K562 (cell line): ENCODE results near the gene BCL2L15. TPM values are rescaled to one million over a fixed set of nuclear protein-coding genes. Genes with fewer than 3 reads are reported as not detected.

Experiments used
- ATAC-seq: fragments of 200-7000 bp; cut with Tn5 transposase; 3 replicates; pipeline ENCODE4 v1.9.1; 2020; ENCODE audit warnings: moderate library complexity
- BruUV-seq: library from RNA; stranded (reverse); fragments of 400-500 nt; replicated peaks from 2 replicates; lab custom pipeline; 2021; lab: Mats Ljungman, UMichigan
- CTCF ChIA-PET: fragments of 300-600 bp; formaldehyde crosslinking; extraction: SDS; loops from one replicate; lab custom pipeline; 2021; ENCODE audit warnings: low intra/inter-chr PET ratio; lab: Yijun Ruan, JAX
- POLR2A ChIA-PET: fragments of 300-600, 350-650 bp; sonication (Branson Sonifier 250); formaldehyde crosslinking; extraction: SDS; loops from one replicate; lab custom pipeline; 2021; ENCODE audit warnings: antibody characterized with exemption, inconsistent platforms; lab: Yijun Ruan, JAX
- DNase-seq, 4 experiments: peaks; one replicate each; pipeline versions ENCODE4 v3.0.0 to v3.0.0-alpha.2; 2011 to 2018; ENCODE audit warnings: low spot score in 3 of 4, mixed read lengths in 3 of 4; ENCODE audit errors: extremely low read depth in 1 of 4
- FAIRE-seq: peaks from 2 replicates; lab custom pipeline; 2011; peaks lifted over from hg19 to GRCh38; lab: Jason Lieb, UNC
- H2AFZ ChIP-seq: 2 replicates; pipeline ENCODE4 v1.6.0; 2011; ENCODE audit warnings: low read depth, low read length, control low read depth, inconsistent platforms
- H3K27ac ChIP-seq: fragments of 200-600 bp; 3 replicates; pipeline ENCODE4 v1.8.0; 2011; ENCODE audit warnings: low read depth, mild to moderate bottlenecking, control low read depth, inconsistent platforms, low read length, moderate library complexity, mixed read lengths; ENCODE audit errors: extremely low read depth
- H3K27me3 ChIP-seq, 2 experiments: fragments of 300-600 bp in 1 of 2; 2 replicates in 1 of 2; 3 replicates in 1 of 2; pipeline versions ENCODE4 v1.6.0 to v1.8.0; 2011; ENCODE audit warnings: inconsistent platforms in 2 of 2, low read length in 2 of 2, mild to moderate bottlenecking in 1 of 2, mixed read lengths in 1 of 2, moderate library complexity in 1 of 2; ENCODE audit not compliant: control insufficient read depth in 2 of 2, insufficient read depth in 2 of 2
- H3K36me3 ChIP-seq: fragments of 300-600 bp; 3 replicates; pipeline ENCODE4 v1.8.0; 2011; ENCODE audit warnings: mild to moderate bottlenecking, low read length, inconsistent platforms; ENCODE audit not compliant: control insufficient read depth, insufficient read depth
- H3K4me1 ChIP-seq, 2 experiments: fragments of 200-600 bp in 1 of 2; replicated peaks in 1 of 2; 2 replicates in 1 of 2; 3 replicates in 1 of 2; pipeline versions ENCODE4 v1.5.1 to v1.8.0; 2011; ENCODE audit warnings: inconsistent platforms in 2 of 2, low read length in 2 of 2, mild to moderate bottlenecking in 1 of 2, mixed read lengths in 1 of 2, moderate library complexity in 1 of 2; ENCODE audit not compliant: control insufficient read depth in 2 of 2, insufficient read depth in 2 of 2
- H3K4me2 ChIP-seq: 2 replicates; pipeline ENCODE4 v1.6.1; 2011; ENCODE audit warnings: low read length, control low read depth, inconsistent platforms, mixed read lengths; ENCODE audit not compliant: insufficient read depth
- H3K4me3 ChIP-seq: fragments of 200-600 bp; sonication (generic), shearing (Covaris generic); 2 replicates; pipeline ENCODE4 v1.5.1; 2016; ENCODE audit warnings: control low read depth, inconsistent platforms
- H3K79me2 ChIP-seq: fragments of 200-600 bp; 3 replicates; pipeline ENCODE4 v1.8.0; 2011; ENCODE audit warnings: low read length, inconsistent platforms; ENCODE audit not compliant: control insufficient read depth, insufficient read depth
- H3K9ac ChIP-seq, 2 experiments: 2 replicates each; pipeline versions ENCODE4 v1.6.0 to v1.6.1; 2011; ENCODE audit warnings: low read depth in 2 of 2, low read length in 2 of 2, control low read depth in 1 of 2, inconsistent platforms in 1 of 2, mild to moderate bottlenecking in 1 of 2, mixed read lengths in 1 of 2; ENCODE audit not compliant: insufficient read depth in 1 of 2
- H3K9me1 ChIP-seq: one replicate; pipeline ENCODE4 v1.6.0; 2011; ENCODE audit warnings: inconsistent platforms, mild to moderate bottlenecking, low read length, moderate library complexity; ENCODE audit not compliant: control insufficient read depth, insufficient read depth
- H3K9me3 ChIP-seq: replicated peaks from 2 replicates; pipeline ENCODE4 v1.5.1; 2011; ENCODE audit warnings: low read depth, low read length, inconsistent platforms; ENCODE audit not compliant: control insufficient read depth, insufficient read depth
- H4K20me1 ChIP-seq: replicated peaks from 2 replicates; pipeline ENCODE4 v1.6.1; 2011; ENCODE audit warnings: low read length, inconsistent platforms, mixed read lengths; ENCODE audit not compliant: control insufficient read depth, insufficient read depth
- CEBPB ChIP-seq: fragments of 450-650 bp; IDR thresholded peaks from 2 replicates; pipeline ENCODE4 v1.6.1; 2016; ENCODE audit warnings: missing genetic modification characterization, missing compliant biosample characterization
- CREB5 ChIP-seq: fragments of 250-450 bp; sonication (Bioruptor Pico); IDR thresholded peaks from 2 replicates; pipeline ENCODE4 v1.5.0; 2020; ENCODE audit warnings: mild to moderate bottlenecking
- E2F4 ChIP-seq: sonication (generic); formaldehyde crosslinking; IDR thresholded peaks from 2 replicates; pipeline ENCODE4 v1.8.0; 2022; ENCODE audit warnings: mild to moderate bottlenecking, low read depth, missing genetic modification reagents
- KDM5B ChIP-seq: fragments of 200-600 bp; sonication (generic); IDR thresholded peaks from 2 replicates; pipeline ENCODE4 v1.6.1; 2012; ENCODE audit warnings: low read depth, mild to moderate bottlenecking, moderate library complexity, low read length, control low read depth, inconsistent platforms; ENCODE audit not compliant: insufficient replicate concordance
- LEF1 ChIP-seq: fragments of 450-650 bp; IDR thresholded peaks from 2 replicates; pipeline ENCODE4 v1.6.1; 2016; ENCODE audit warnings: mild to moderate bottlenecking
- MAZ ChIP-seq, 2 experiments: fragments of 450-650 bp in 1 of 2; sonication (generic) in 1 of 2; formaldehyde crosslinking; IDR thresholded peaks in 1 of 2; conservative IDR thresholded peaks in 1 of 2; 2 replicates each; pipeline versions ENCODE4 v1.4.0 to v1.5.0; 2020; ENCODE audit warnings: mild to moderate bottlenecking in 1 of 2, missing genetic modification reagents in 1 of 2
- SMARCA4 ChIP-seq: fragments of 450-650 bp; IDR thresholded peaks from 2 replicates; pipeline ENCODE4 v1.6.1; 2016
- SP1 ChIP-seq: sonication (generic); formaldehyde crosslinking; IDR thresholded peaks from 2 replicates; pipeline ENCODE4 v1.8.1; 2022; ENCODE audit warnings: mild to moderate bottlenecking, missing genetic modification reagents
- TSHZ1 ChIP-seq: fragments of 250-450 bp; sonication (Bioruptor Pico); IDR thresholded peaks from 2 replicates; pipeline ENCODE4 v1.4.0; 2020; ENCODE audit warnings: mild to moderate bottlenecking, moderate library complexity
- ZBTB11 ChIP-seq, 3 experiments: fragments of 200-800 bp in 1 of 3; fragments of 250-450 bp in 1 of 3; fragments of 450-650 bp in 1 of 3; sonication (Bioruptor Pico) in 1 of 3; sonication (Bioruptor generic) in 1 of 3; formaldehyde crosslinking in 1 of 3; IDR thresholded peaks; 2 replicates each; pipeline versions ENCODE4 v1.6.1 to v1.8.0; 2016 to 2022; ENCODE audit warnings: mild to moderate bottlenecking in 2 of 3, missing genetic modification characterization in 2 of 3, missing compliant biosample characterization in 1 of 3, moderate library complexity in 1 of 3
- ZNF311 ChIP-seq: fragments of 250-450 bp; sonication (Bioruptor Pico); IDR thresholded peaks from 2 replicates; pipeline ENCODE4 v1.4.0; 2020; ENCODE audit warnings: mild to moderate bottlenecking, moderate library complexity
- ZNF584 ChIP-seq: fragments of 200-800 bp; sonication (Bioruptor generic); IDR thresholded peaks from 2 replicates; pipeline ENCODE4 v1.6.1; 2016; ENCODE audit warnings: low read depth, mild to moderate bottlenecking, missing genetic modification characterization, missing compliant biosample characterization
- WGBS: fragments of 100-300 bp; shearing (Covaris generic); methylation state at CpG from one replicate; pipeline ENCODE4 v1.1.6; 2016; ENCODE audit warnings: low coverage, mixed read lengths; ENCODE audit not compliant: insufficient coverage; ENCODE audit errors: missing lambda C conversion rate; 5-methylcytosine and 5-hydroxymethylcytosine counted together
- in situ Hi-C: fragments of 300-500 bp; cut with MboI; formaldehyde crosslinking; loops from 4 replicates; pipeline ENCODE4 v1.15.0; 2018; ENCODE audit warnings: inconsistent platforms, mixed read lengths
- intact Hi-C: fragments of 100-400 bp; cut with micrococcal nuclease; formaldehyde crosslinking; loops from 2 replicates; pipeline ENCODE4 v1.14.2; 2022
- polyA plus RNA-seq, 8 experiments: library from polyadenylated mRNA; depleted of rRNA in 4 of 8; stranded (reverse) in 5 of 8; unstranded in 3 of 8; fragments of >200 nt; fragmentation: Nextera tagmentation in 2 of 8; fragmentation: Illumina TruSeq in 1 of 8; extraction: Ambion mirVana in 2 of 8; extraction: Trizol in 1 of 8; gene quantifications; 2 replicates each; pipeline versions ENCODE4 v1.2.1 to v1.2.3, GENCODE V29; 2011 to 2014; ENCODE audit warnings: inconsistent platforms in 1 of 8, missing spikeins in 1 of 8
- total RNA-seq, 7 experiments: library from RNA; depleted of rRNA in 6 of 7; stranded (reverse); fragments of >200 nt in 6 of 7; fragmentation: Illumina TruSeq in 2 of 7; extraction: Trizol in 2 of 7; gene quantifications; 2 replicates each; pipeline versions ENCODE4 v1.2.1 to v1.2.3, GENCODE V29; 2011 to 2021; ENCODE audit warnings: low replicate concordance in 1 of 7

BCL2L15 gene
- total and polyA plus RNA-seq, 9 of the 15 experiments (the other 6 are each of a cell fraction or from before 2014, with no cell fraction given), result 0.06 to 0.42 (median 0.28) TPM; not detected in 1

- FAIRE-seq (peak; percentile 32), ATAC-seq (0 out of 3 replicates have a peak, but pooled peaks have one; percentile 8), DNase-seq (peak in 1 of 4 experiments; percentile 24)
- intact Hi-C loops (no loop called here), in situ Hi-C loops (no loop called here)
- Histone ChIP-seq H3K4me1 (peaks cover 25 to 48% of the 10 kb centered on the region in 2 experiments; a peak in 4 of 5 replicates), H4K20me1 (no peaks in the 10 kb centered on the region), H3K36me3 (peaks cover 51% of the 10 kb centered on the region), H3K79me2 (peaks cover 31% of the 10 kb centered on the region), H3K4me3 (no peak overlapping the region), H3K9me3 (no peaks in the 10 kb centered on the region), H3K27ac (peak overlapping the region; percentile 30), H3K4me2 (peak overlapping the region; percentile 42), H2AFZ (no peak overlapping the region), H3K27me3 (no peaks in the 10 kb centered on the region), H3K9me1 (peaks cover 3% of the 10 kb centered on the region), H3K9ac (peak overlapping the region in 1 of 2 experiments; percentile 31; a peak in 3 of 4 replicates)
- ChIA-PET CTCF (no interaction called here), POLR2A (interaction anchor here (0.7 to 4.4 kb wide), 10 partner anchors 8 to 163 kb away, joined by 3 to 33 read pairs (median 4); partner anchors contain the start of genes AP4B1, DCLRE1B and HIPK1)
- no TSS peak for BruUV-seq
- WGBS, result 38% methylated on average over 3 of the region's 3 CpGs
- no peak for TF ChIP-seq SMARCA4
- TF ChIP-seq ZBTB11 (CRISPR knock-in tag; IDR thresholded peaks at IDR 0.05), result no peak
- TF ChIP-seq ZNF584, result 0 out of 2 replicates have a peak, but pooled peaks have one; percentile 5
- no peak for TF ChIP-seq E2F4 (CRISPR knock-in tag)
- no peak for TF ChIP-seq ZNF311 (CRISPR knock-in tag)
- no peak for TF ChIP-seq CREB5 (CRISPR knock-in tag)
- no peak for TF ChIP-seq MAZ (CRISPR knock-in tag; conservative IDR thresholded peaks at IDR 0.05 in 1 of 2, IDR thresholded peaks at IDR 0.05 in 1 of 2)
- no peak for TF ChIP-seq SP1 (CRISPR knock-in tag)
- TF ChIP-seq TSHZ1 (CRISPR knock-in tag), result no peak
- TF ChIP-seq KDM5B, result no peak
- TF ChIP-seq LEF1, result no peak
- TF ChIP-seq CEBPB (tag), result no peak
Measured at GRCh38 chr1:113913312-113913668, 25.9 kb upstream of the BCL2L15 start.
